Measurements from ENCODE around the gene SLC10A1. TPM values are rescaled to one million over a fixed set of nuclear protein-coding genes. Genes with fewer than 3 reads are reported as not detected.

Gene SLC10A1
- total and polyA plus RNA-seq, 2 of the 8 experiments (the other 6 are each of a cell fraction or from before 2014, with no cell fraction given), result not detected

DNA sequence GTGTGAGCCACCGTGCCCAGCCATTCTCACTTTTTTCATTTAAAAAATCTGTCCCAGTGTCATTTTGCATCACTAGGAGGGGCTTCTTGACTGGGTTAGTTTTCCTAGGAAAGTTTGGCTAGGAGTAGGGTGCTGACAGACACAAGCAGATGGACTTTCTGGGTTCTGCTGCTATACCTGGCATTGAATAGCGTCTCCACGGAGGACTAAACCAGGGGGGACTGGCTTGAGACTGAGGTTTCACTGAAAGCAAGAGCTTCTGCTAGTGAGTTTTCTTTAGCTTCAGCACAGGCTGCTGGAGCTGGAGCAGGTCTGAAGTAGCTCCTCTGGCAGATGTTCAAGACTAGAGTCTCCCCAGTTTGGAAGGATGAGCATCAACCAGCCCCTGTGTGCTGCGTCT is 1.4 kb downstream of the SLC10A1 start:
- H3K36me3 ChIP-seq (ENCODE audit: control insufficient read depth in 2 of 4, insufficient read depth in 4 of 4, low read length in 3 of 4), result no peaks in the 10 kb centered on the region
- no peak overlapping the region for H4K8ac ChIP-seq (ENCODE audit: extremely low read depth, insufficient read depth, low read length)
- no peak overlapping the region for H4K5ac ChIP-seq (ENCODE audit: insufficient read length, low read depth, low read length)
- H3K79me2 ChIP-seq (ENCODE audit: control insufficient read depth in 1 of 2, insufficient read depth in 2 of 2, low read length in 2 of 2), result no peaks in the 10 kb centered on the region
- H3K4me3 ChIP-seq (ENCODE audit: extremely low read depth in 1 of 4, insufficient read depth in 2 of 4, low read depth in 3 of 4, low read length in 4 of 4), result no peak overlapping the region; a peak in 1 of 8 replicates
- no peak overlapping the region for H3K14ac ChIP-seq (ENCODE audit: insufficient read length)
- TF ChIP-seq EZH2 (IDR thresholded peaks at IDR 0.05; ENCODE audit: low read depth, low read length, severe bottlenecking), result no peak
- H3K9me3 ChIP-seq (ENCODE audit: insufficient read depth in 2 of 2, low read depth in 1 of 2, low read length in 1 of 2), result 0 out of 4 replicates have a peak, but pooled peaks cover 0 to 4% of the 10 kb centered on the region in 2 experiments
- FAIRE-seq (no peak), DNase-seq (ENCODE audit: low read depth in 1 of 2, low spot score in 2 of 2) (no peak)
- WGBS, 2 experiments (ENCODE audit: extremely low coverage in 1 of 2, insufficient coverage in 1 of 2, insufficient read length in 1 of 2, insufficient replicate concordance in 2 of 2, low coverage in 1 of 2, low lambda C conversion rate in 2 of 2, missing lambda C conversion rate in 1 of 2), result 95% methylated on average over 4 of the region's 4 CpGs; no CpG with 5 or more reads in 1 of the 2 experiments
- H2AK5ac ChIP-seq (ENCODE audit: low read depth, low read length), result no peak overlapping the region
- peaks cover 0 to 5% (median 2%) of the 10 kb centered on the region in 4 experiments; a peak in 3 of 7 replicates for H3K4me1 ChIP-seq (replicated peaks in 1 of 4; ENCODE audit: control insufficient read depth in 3 of 4, insufficient read depth in 4 of 4, low read length in 3 of 4)
- H2AFZ ChIP-seq (ENCODE audit: low read length), result no peak overlapping the region
- H2BK20ac ChIP-seq (ENCODE audit: low read length), result no peak overlapping the region
- H3K9ac ChIP-seq (replicated peaks in 1 of 4; ENCODE audit: extremely low read depth in 1 of 4, low read depth in 3 of 4, low read length in 3 of 4), result no peak overlapping the region
- H3K27ac ChIP-seq (ENCODE audit: low read depth, low read length), result no peak overlapping the region
- H2BK15ac ChIP-seq (ENCODE audit: low read length), result no peak overlapping the region
- H3K18ac ChIP-seq (ENCODE audit: extremely low read depth, low read length), result no peak overlapping the region
- no peaks in the 10 kb centered on the region for H3K23me2 ChIP-seq (ENCODE audit: low read depth, low read length)
- no peaks in the 10 kb centered on the region for H4K20me1 ChIP-seq (replicated peaks in 1 of 2; ENCODE audit: control insufficient read depth in 1 of 2, insufficient read depth in 2 of 2, low read length in 2 of 2)
- H2BK120ac ChIP-seq (replicated peaks; ENCODE audit: low read depth, low read length), result no peak overlapping the region
- no peaks in the 10 kb centered on the region for H3K79me1 ChIP-seq (ENCODE audit: low read depth, low read length)
- H3K23ac ChIP-seq (ENCODE audit: insufficient read length), result no peak overlapping the region
- H4K91ac ChIP-seq (replicated peaks; ENCODE audit: insufficient read length, low read length), result no peak overlapping the region
- no peak overlapping the region for H3K56ac ChIP-seq (replicated peaks; ENCODE audit: insufficient read length, low read depth, low read length)
- H2BK5ac ChIP-seq (ENCODE audit: low read depth, low read length), result no peak overlapping the region
- H2BK12ac ChIP-seq (ENCODE audit: low read depth, low read length), result no peak overlapping the region
- H3K4ac ChIP-seq (replicated peaks; ENCODE audit: insufficient read length, low read depth, low read length), result no peak overlapping the region
- H3K27me3 ChIP-seq (replicated peaks in 1 of 4; ENCODE audit: control insufficient read depth in 3 of 4, extremely low read depth in 1 of 4, insufficient read depth in 3 of 4, low read length in 3 of 4), result no peaks in the 10 kb centered on the region
- H3K4me2 ChIP-seq (ENCODE audit: insufficient read depth in 1 of 2, low read depth in 2 of 2, low read length in 2 of 2), result no peak overlapping the region
- ChIA-PET CTCF (ENCODE audit: partially characterized antibody) (no interaction called here), POLR2A (ENCODE audit: partially characterized antibody) (no interaction called here)

All from H1 (cell line).